ENCODE measurements around the gene OR2A14.
"Not testable (repeated sequence)": the region's sequence is repeated elsewhere in the genome, so short reads cannot be mapped to it uniquely, and the experiment has no call there.

The OR2A14 gene

GRCh38 chr7:144122876-144123275 is at the start of gene OR2A14:
TSS of gene OR2A14 (plus strand) at chr7:144123176. CDS start at chr7:144129113, 5,937 bp downstream.
- DNase-seq (ENCODE audit: low read depth in 2 of 2), result no peak

- DNase-seq (ENCODE audit: low read depth in 2 of 2), result no peak
These were observed 48.6 kb upstream of the OR2A14 start for GRCh38 chr7:144074374-144074773.

GRCh38 chr7:144085978-144086377 is 37.0 kb upstream of the OR2A14 start, which contains the start of gene OR2A12:
TSS of gene OR2A12 (plus strand) at chr7:144086278. CDS start at chr7:144095108, 8,830 bp downstream.
- no peak for DNase-seq (ENCODE audit: low read depth in 2 of 2)

- no peak for DNase-seq (ENCODE audit: low read depth in 2 of 2)
These were observed 36.2 kb upstream of the OR2A14 start for GRCh38 chr7:144086730-144087129.

GRCh38 chr7:144087230-144087629 is 35.7 kb upstream of the OR2A14 start:
- no peak for DNase-seq (ENCODE audit: low read depth in 2 of 2)

GRCh38 chr7:144090667-144091066 is 32.3 kb upstream of the OR2A14 start:
- no peak for DNase-seq (ENCODE audit: low read depth in 2 of 2)

GRCh38 chr7:144098776-144099175 is 24.2 kb upstream of the OR2A14 start:
- no peak for DNase-seq (ENCODE audit: low read depth in 2 of 2)

- no peak for DNase-seq (ENCODE audit: low read depth in 2 of 2)
These were observed 22.4 kb upstream of the OR2A14 start for GRCh38 chr7:144100607-144101006.

- no peak for DNase-seq (ENCODE audit: low read depth in 2 of 2)
These were observed 20.9 kb upstream of the OR2A14 start for GRCh38 chr7:144102041-144102440.

GRCh38 chr7:144105211-144105610 is 17.8 kb upstream of the OR2A14 start:
- no peak for DNase-seq (ENCODE audit: low read depth in 2 of 2)

GRCh38 chr7:144109283-144109682 is 13.7 kb upstream of the OR2A14 start, which contains the start of gene OR2A2:
TSS of gene OR2A2 (plus strand) at chr7:144109583. CDS start at chr7:144109583, 0 bp downstream.
- no peak for DNase-seq (ENCODE audit: low read depth in 2 of 2)

- DNase-seq (ENCODE audit: low read depth in 2 of 2), result no peak
These were observed 12.7 kb upstream of the OR2A14 start for GRCh38 chr7:144110272-144110671.

GRCh38 chr7:144113651-144114050 is 9.3 kb upstream of the OR2A14 start:
- no peak for DNase-seq (ENCODE audit: low read depth in 2 of 2)

GRCh38 chr7:144118341-144118740 is 4.6 kb upstream of the OR2A14 start:
- no peak for DNase-seq (ENCODE audit: low read depth in 2 of 2)

- DNase-seq (ENCODE audit: low read depth in 2 of 2), result peak; percentile 67 to 74
These were observed 4.8 kb downstream of the OR2A14 start for GRCh38 chr7:144127714-144128334.

- DNase-seq (ENCODE audit: low read depth in 2 of 2), result not testable (repeated sequence)
These were observed 6.6 kb downstream of the OR2A14 start for GRCh38 chr7:144129601-144130000.

GRCh38 chr7:144130730-144131129 is 7.8 kb downstream of the OR2A14 start:
- no peak for DNase-seq (ENCODE audit: low read depth in 2 of 2)

GRCh38 chr7:144132262-144132661 is 9.3 kb downstream of the OR2A14 start:
- DNase-seq (ENCODE audit: low read depth in 2 of 2), result no peak

GRCh38 chr7:144133307-144133706 is 10.3 kb downstream of the OR2A14 start:
- DNase-seq (ENCODE audit: low read depth in 2 of 2), result no peak

- no peak for DNase-seq (ENCODE audit: low read depth in 2 of 2)
These were observed 11.1 kb downstream of the OR2A14 start for GRCh38 chr7:144134116-144134515.

GRCh38 chr7:144137501-144137900 is 14.5 kb downstream of the OR2A14 start:
- no peak for DNase-seq (ENCODE audit: low read depth in 2 of 2)

- DNase-seq (ENCODE audit: low read depth in 2 of 2), result no peak
These were observed 19.2 kb downstream of the OR2A14 start for GRCh38 chr7:144142187-144142586.

- DNase-seq (ENCODE audit: low read depth in 2 of 2), result no peak
These were observed 21.4 kb downstream of the OR2A14 start for GRCh38 chr7:144144426-144144825.
